Activated T-cell treated with anti-CD3 and anti-CD28 coated beads, Interleukin-2, amount 50 U/mL, for 1 hour (primary cell): ENCODE measurements around the gene USP28.
A peak's percentile ranks its signal among the peaks of the same experiment; 100 is the strongest.
"Not testable (repeated sequence)": the region's sequence is repeated elsewhere in the genome, so short reads cannot be mapped to it uniquely, and the experiment has no call there.

Source experiments
- DNase-seq: peaks from one replicate; pipeline ENCODE4 v3.0.0-alpha.2; 2020

The USP28 gene

GRCh38 chr11:113875234-113876073 is at the start of gene USP28:
Gene USP28 (minus strand): TSS chr11:113875572. CDS start chr11:113875501, 71 bp downstream.
- peak; percentile 82 for DNase-seq

GRCh38 chr11:113923572-113923971 is 48.2 kb upstream of the USP28 start:
- DNase-seq = no peak

GRCh38 chr11:113911491-113911890 is 36.1 kb upstream of the USP28 start:
- DNase-seq = not testable (repeated sequence)

- no peak for DNase-seq
These were observed 32.7 kb upstream of the USP28 start for GRCh38 chr11:113908098-113908497.

- DNase-seq = no peak
These were observed 32.3 kb upstream of the USP28 start for GRCh38 chr11:113907681-113908080.

GRCh38 chr11:113907152-113907551 is 31.8 kb upstream of the USP28 start:
- DNase-seq = no peak

- no peak for DNase-seq
These were observed 31.1 kb upstream of the USP28 start for GRCh38 chr11:113906516-113906915.

GRCh38 chr11:113906038-113906437 is 30.7 kb upstream of the USP28 start:
- no peak for DNase-seq

- no peak for DNase-seq
These were observed 29.2 kb upstream of the USP28 start, which contains the start of gene HTR3B for GRCh38 chr11:113904379-113905101. Gene HTR3B (plus strand): TSS chr11:113904796. CDS start chr11:113904934, 138 bp downstream.

- DNase-seq = no peak
These were observed 25.8 kb upstream of the USP28 start for GRCh38 chr11:113901141-113901540.

GRCh38 chr11:113896156-113896879 is 20.9 kb upstream of the USP28 start:
- peak; percentile 36 for DNase-seq

- no peak for DNase-seq
These were observed 20.2 kb upstream of the USP28 start for GRCh38 chr11:113895367-113896155.

GRCh38 chr11:113894421-113894996 is 19.1 kb upstream of the USP28 start:
- no peak for DNase-seq

GRCh38 chr11:113888848-113889247 is 13.5 kb upstream of the USP28 start:
- no peak for DNase-seq

GRCh38 chr11:113885897-113886296 is 10.5 kb upstream of the USP28 start:
- DNase-seq = no peak

GRCh38 chr11:113884361-113884836 is 9.0 kb upstream of the USP28 start:
- no peak for DNase-seq

- DNase-seq = no peak
These were observed 6.5 kb upstream of the USP28 start for GRCh38 chr11:113881856-113882255.

- DNase-seq = no peak
These were observed 5.6 kb upstream of the USP28 start for GRCh38 chr11:113880971-113881370.

- DNase-seq = not testable (repeated sequence)
These were observed 4.1 kb upstream of the USP28 start for GRCh38 chr11:113879446-113879845.

- no peak for DNase-seq
These were observed 2.3 kb upstream of the USP28 start for GRCh38 chr11:113877670-113878055.

- DNase-seq = no peak
These were observed 1.7 kb upstream of the USP28 start for GRCh38 chr11:113876798-113877669.
